Subcutaneous abdominal adipose tissue (tissue), 5 donors: ENCODE results near the gene DYRK4.

Experiments used
- H3K27ac ChIP-seq: one replicate; pipeline ENCODE4 v1.7.0; 2013; ENCODE audit warnings: low read depth, mild to moderate bottlenecking, inconsistent platforms, low read length, moderate library complexity
- H3K27me3 ChIP-seq, 5 donors: one replicate each; pipeline ENCODE4 v1.7.0; 2013; ENCODE audit warnings: low read length in 5 of 5, inconsistent platforms in 1 of 5; ENCODE audit not compliant: control insufficient read depth in 5 of 5, insufficient read depth in 4 of 5
- H3K36me3 ChIP-seq, 5 donors: one replicate each; pipeline ENCODE4 v1.7.0; 2013; ENCODE audit warnings: low read length in 5 of 5; ENCODE audit not compliant: control insufficient read depth in 5 of 5, insufficient read depth in 5 of 5
- H3K4me1 ChIP-seq, 5 donors: one replicate each; pipeline ENCODE4 v1.7.0; 2013; ENCODE audit warnings: low read length in 5 of 5, mild to moderate bottlenecking in 3 of 5, moderate library complexity in 1 of 5; ENCODE audit not compliant: control insufficient read depth in 5 of 5, insufficient read depth in 5 of 5
- H3K4me3 ChIP-seq, 5 donors: one replicate each; pipeline ENCODE4 v1.7.0; 2013; ENCODE audit warnings: low read length in 5 of 5, low read depth in 1 of 5
- H3K9ac ChIP-seq, 5 donors: one replicate each; pipeline ENCODE4 v1.7.0; 2013; ENCODE audit warnings: low read length in 5 of 5, mild to moderate bottlenecking in 4 of 5, moderate library complexity in 3 of 5
- H3K9me3 ChIP-seq, 5 donors: one replicate each; pipeline ENCODE4 v1.7.0; 2013; ENCODE audit warnings: low read length in 5 of 5; ENCODE audit not compliant: control insufficient read depth in 5 of 5
- donor health status: healthy.
- donor health status: healthy.
- donor health status: healthy.
- donor health status: healthy.
- donor health status: healthy.

The DYRK4 gene

GRCh38 chr12:4563336-4563735, 1.3 kb downstream of the DYRK4 start:
- Histone ChIP-seq H3K27me3 (peaks cover 0 to 3% (median 0%) of the 10 kb centered on the region in 5 donors), H3K4me1 (peaks cover 0 to 26% (median 17%) of the 10 kb centered on the region in 5 donors), H3K9me3 (no peaks in the 10 kb centered on the region), H3K9ac (no peak overlapping the region), H3K36me3 (no peaks in the 10 kb centered on the region), H3K4me3 (no peak overlapping the region), H3K27ac (no peak overlapping the region)

- H3K27ac ChIP-seq = no peak overlapping the region
- H3K4me3 ChIP-seq = no peak overlapping the region
- no peaks in the 10 kb centered on the region for H3K9me3 ChIP-seq
- no peak overlapping the region for H3K9ac ChIP-seq
- no peaks in the 10 kb centered on the region for H3K36me3 ChIP-seq
- peaks cover 0 to 26% (median 17%) of the 10 kb centered on the region in 5 donors for H3K4me1 ChIP-seq
- peaks cover 0 to 3% (median 0%) of the 10 kb centered on the region in 5 donors for H3K27me3 ChIP-seq
Measured at GRCh38 chr12:4564818-4565217, 2.8 kb downstream of the DYRK4 start.

DNA sequence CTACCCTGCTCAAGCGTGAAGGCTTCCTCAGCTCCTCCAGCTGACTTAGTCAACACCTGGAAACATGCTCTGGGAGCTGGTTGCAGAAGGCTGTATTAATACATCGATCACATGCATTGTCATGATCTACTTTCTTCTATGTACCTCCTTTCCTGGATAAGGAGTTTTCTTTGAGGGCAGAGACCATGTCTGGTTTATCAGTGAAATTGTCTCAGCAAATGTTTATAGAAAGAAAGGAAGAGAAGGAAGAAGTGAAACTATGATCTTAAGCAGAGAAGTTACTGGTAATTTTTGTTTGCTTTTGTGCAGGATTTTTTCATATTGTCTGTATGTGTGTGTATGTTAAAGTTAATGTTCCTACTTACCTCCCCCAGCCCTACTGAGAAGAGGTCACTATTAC, 4.5 kb downstream of the DYRK4 start:
- Histone ChIP-seq H3K9ac (no peak overlapping the region), H3K4me3 (no peak overlapping the region), H3K36me3 (no peaks in the 10 kb centered on the region), H3K27me3 (peaks cover 0 to 3% (median 0%) of the 10 kb centered on the region in 5 donors), H3K27ac (no peak overlapping the region), H3K4me1 (peaks cover 0 to 29% (median 17%) of the 10 kb centered on the region in 5 donors), H3K9me3 (no peaks in the 10 kb centered on the region)

DNA sequence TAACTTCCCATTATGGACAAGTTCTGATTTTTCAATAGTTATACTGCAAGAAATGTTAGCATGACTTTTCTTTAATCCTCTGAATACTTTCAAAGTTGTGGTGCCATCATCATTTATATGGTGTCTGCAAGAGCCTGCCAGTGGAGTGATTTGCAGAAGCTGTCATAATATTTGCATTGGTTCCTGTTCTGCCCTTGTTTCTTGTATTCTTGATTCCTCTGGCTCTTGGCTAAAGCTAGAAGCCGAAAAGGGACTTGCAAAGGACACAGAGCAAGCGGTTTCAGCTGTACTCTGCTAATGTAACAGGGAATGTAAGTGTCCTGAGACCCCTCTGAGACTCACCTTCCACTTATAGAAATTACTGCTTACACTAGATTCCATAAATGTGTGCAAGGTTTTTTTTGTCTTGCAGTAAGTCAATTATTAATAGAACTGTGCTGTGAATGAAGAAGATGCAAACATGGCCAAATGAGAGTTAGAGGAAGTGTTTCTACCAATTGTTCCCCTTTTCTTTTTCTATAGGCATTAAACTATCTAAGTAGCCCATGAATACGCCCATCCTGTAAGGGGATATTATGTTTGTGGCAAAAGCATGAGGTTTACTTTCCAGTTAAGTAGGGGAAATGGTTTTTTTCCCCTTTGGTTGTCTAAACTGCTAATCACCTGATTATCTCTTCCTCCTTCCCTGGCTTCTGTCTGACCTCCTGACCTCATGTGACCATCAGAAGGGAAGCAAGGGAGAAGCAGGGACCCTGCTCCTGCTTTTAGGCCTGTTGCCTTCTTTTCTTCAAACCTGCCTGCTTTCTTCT, 5.3 kb downstream of the DYRK4 start:
- peaks cover 0 to 3% (median 0%) of the 10 kb centered on the region in 5 donors for H3K27me3 ChIP-seq

DNA sequence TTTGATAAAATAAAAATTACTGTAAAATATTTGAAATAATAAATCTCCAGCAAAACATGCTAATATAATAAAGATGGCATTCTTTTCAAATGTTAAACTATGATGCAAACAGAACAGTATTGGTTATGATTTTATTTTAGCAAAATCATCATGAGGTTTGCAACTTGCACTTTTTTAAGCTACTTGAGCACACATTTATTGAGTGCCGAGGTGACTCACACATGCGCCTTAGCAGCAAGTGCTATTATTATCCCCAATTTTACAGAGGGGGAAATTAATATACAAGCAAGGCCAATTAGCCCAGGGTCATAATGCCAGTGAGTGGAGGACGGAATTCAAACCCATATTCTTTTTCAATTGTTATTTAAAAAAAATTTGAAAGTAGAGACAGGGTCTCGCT, 7.3 kb downstream of the DYRK4 start:
- H3K4me3 ChIP-seq = no peak overlapping the region
- H3K9ac ChIP-seq = no peak overlapping the region
- peaks cover 0 to 17% (median 6%) of the 10 kb centered on the region in 5 donors for H3K4me1 ChIP-seq
- H3K27ac ChIP-seq = no peak overlapping the region
- peaks cover 0 to 3% (median 0%) of the 10 kb centered on the region in 5 donors for H3K27me3 ChIP-seq
- H3K36me3 ChIP-seq = no peaks in the 10 kb centered on the region
- H3K9me3 ChIP-seq = no peaks in the 10 kb centered on the region

More for the DNA sequence above, 5.3 kb downstream of the DYRK4 start:
- Histone ChIP-seq H3K9me3 (no peaks in the 10 kb centered on the region), H3K27ac (no peak overlapping the region), H3K9ac (no peak overlapping the region), H3K4me3 (no peak overlapping the region), H3K36me3 (no peaks in the 10 kb centered on the region), H3K4me1 (peaks cover 0 to 22% (median 11%) of the 10 kb centered on the region in 5 donors)

DNA sequence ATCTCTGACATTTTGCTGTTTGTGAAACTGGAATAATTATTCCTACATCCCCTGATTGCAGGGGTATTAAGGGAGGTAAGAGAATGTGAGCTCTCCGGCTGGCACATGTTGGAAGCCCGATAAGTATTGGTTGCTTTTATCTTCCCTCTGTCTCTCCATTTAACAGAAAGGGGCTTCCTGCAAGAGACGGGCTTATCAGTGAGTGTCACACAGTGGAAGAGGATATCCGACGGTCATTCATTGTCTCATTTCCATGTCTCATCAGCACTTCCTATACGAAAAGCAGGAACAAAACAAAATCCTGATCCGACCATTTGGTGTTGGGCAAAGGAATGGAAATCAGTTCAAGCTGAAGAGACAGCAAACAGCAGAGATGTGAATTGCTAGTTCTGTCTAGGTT, 10.7 kb downstream of the DYRK4 start:
- Histone ChIP-seq H3K27me3 (no peaks in the 10 kb centered on the region), H3K27ac (no peak overlapping the region), H3K9ac (no peak overlapping the region), H3K4me1 (peaks cover 0 to 8% (median 6%) of the 10 kb centered on the region in 5 donors), H3K36me3 (no peaks in the 10 kb centered on the region), H3K4me3 (no peak overlapping the region), H3K9me3 (no peaks in the 10 kb centered on the region)

- Histone ChIP-seq H3K9me3 (no peaks in the 10 kb centered on the region), H3K36me3 (no peaks in the 10 kb centered on the region), H3K9ac (no peak overlapping the region), H3K4me3 (no peak overlapping the region), H3K4me1 (peaks cover 0 to 6% (median 0%) of the 10 kb centered on the region in 5 donors), H3K27me3 (peaks cover 0 to 5% (median 0%) of the 10 kb centered on the region in 5 donors), H3K27ac (no peak overlapping the region)
Measured at GRCh38 chr12:4579305-4580102, 17.5 kb downstream of the DYRK4 start.

GRCh38 chr12:4580281-4580688, 18.3 kb downstream of the DYRK4 start:
- Histone ChIP-seq H3K9me3 (no peaks in the 10 kb centered on the region), H3K4me3 (no peak overlapping the region), H3K9ac (no peak overlapping the region), H3K4me1 (peaks cover 0 to 6% (median 0%) of the 10 kb centered on the region in 5 donors), H3K27ac (no peak overlapping the region), H3K27me3 (peaks cover 0 to 5% (median 0%) of the 10 kb centered on the region in 5 donors), H3K36me3 (no peaks in the 10 kb centered on the region)

DNA sequence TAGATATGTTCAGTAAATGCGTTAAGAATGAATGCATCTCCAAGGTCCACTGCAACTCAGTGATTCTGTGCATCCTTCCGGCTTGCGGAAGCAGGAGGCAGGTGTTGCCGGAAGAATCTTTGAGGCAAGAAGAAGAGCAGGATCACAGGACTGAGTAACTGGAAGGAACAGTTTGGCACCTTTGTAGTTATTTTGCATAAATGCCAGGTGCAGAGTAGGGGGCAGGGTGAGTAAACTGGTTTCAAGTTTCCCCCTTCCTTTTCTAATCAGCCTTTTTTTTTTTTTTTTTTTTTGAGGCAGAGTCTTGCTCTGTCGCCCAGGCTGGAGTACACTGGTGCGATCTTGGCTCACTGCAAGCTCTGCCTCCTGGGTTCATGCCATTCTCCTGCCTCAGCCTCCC, 22.3 kb downstream of the DYRK4 start:
- no peak overlapping the region for H3K4me3 ChIP-seq
- no peak overlapping the region for H3K9ac ChIP-seq
- no peaks in the 10 kb centered on the region for H3K9me3 ChIP-seq
- peaks cover 0 to 6% (median 0%) of the 10 kb centered on the region in 5 donors for H3K4me1 ChIP-seq
- H3K27ac ChIP-seq = no peak overlapping the region
- peaks cover 0 to 6% (median 4%) of the 10 kb centered on the region in 5 donors for H3K27me3 ChIP-seq
- H3K36me3 ChIP-seq = no peaks in the 10 kb centered on the region

DNA sequence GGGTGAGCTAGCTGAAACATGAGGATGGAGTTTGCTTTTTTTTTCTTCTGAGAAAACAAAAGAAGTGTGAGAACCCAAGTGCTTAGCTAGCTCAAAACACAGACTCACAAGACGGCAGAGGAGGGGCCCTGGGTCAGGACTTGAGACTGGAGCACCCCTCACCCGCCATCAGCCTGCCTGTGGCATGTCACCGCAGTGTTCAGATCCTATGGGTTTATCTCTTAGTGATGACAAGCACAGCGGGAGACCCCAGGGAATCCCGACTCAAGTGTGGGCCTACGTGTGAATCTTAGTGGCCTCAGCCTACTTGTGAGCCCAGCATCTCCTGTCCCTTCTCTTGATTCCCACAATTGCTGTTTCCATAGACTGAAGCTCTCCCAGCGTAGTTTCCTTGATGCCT, 22.9 kb downstream of the DYRK4 start:
- no peak overlapping the region for H3K9ac ChIP-seq
- peaks cover 0 to 6% (median 4%) of the 10 kb centered on the region in 5 donors for H3K27me3 ChIP-seq
- no peak overlapping the region for H3K4me3 ChIP-seq
- H3K9me3 ChIP-seq = peaks cover 0 to 4% (median 0%) of the 10 kb centered on the region in 5 donors
- H3K27ac ChIP-seq = no peak overlapping the region
- peaks cover 0 to 4% (median 0%) of the 10 kb centered on the region in 5 donors for H3K4me1 ChIP-seq
- H3K36me3 ChIP-seq = no peaks in the 10 kb centered on the region
